Measurements from ENCODE around the gene HERPUD2.

DNA sequence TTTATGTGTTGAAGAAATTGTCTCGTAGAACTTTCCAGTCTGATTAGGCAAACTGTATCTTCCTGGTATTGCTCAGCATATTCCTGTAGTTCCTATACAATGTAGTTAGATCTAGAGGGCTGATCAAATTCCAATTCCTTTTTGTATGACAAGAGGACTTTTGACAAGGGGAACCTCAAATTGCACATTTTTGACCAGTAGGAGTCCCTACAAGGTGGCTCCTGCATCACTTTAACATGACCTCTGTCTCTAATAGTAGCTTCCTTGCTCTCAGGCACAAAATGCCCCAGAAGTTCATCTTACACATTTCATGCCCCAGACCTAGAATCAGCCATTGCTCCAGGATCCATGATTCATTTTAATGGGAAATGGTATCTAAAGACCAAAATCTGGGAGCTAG lies 18.7 kb downstream of the HERPUD2 start:
- TF ChIP-seq, protein P1, sequence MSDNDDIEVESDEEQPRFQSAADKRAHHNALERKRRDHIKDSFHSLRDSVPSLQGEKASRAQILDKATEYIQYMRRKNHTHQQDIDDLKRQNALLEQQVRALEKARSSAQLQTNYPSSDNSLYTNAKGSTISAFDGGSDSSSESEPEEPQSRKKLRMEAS (IDR thresholded peaks at IDR 0.05) = no peak
- no peak for TF ChIP-seq EP300 (IDR thresholded peaks at IDR 0.05; ENCODE audit: borderline replicate concordance)
- TF ChIP-seq TEAD4 (IDR thresholded peaks at IDR 0.05) = no peak
- TF ChIP-seq, protein P2, sequence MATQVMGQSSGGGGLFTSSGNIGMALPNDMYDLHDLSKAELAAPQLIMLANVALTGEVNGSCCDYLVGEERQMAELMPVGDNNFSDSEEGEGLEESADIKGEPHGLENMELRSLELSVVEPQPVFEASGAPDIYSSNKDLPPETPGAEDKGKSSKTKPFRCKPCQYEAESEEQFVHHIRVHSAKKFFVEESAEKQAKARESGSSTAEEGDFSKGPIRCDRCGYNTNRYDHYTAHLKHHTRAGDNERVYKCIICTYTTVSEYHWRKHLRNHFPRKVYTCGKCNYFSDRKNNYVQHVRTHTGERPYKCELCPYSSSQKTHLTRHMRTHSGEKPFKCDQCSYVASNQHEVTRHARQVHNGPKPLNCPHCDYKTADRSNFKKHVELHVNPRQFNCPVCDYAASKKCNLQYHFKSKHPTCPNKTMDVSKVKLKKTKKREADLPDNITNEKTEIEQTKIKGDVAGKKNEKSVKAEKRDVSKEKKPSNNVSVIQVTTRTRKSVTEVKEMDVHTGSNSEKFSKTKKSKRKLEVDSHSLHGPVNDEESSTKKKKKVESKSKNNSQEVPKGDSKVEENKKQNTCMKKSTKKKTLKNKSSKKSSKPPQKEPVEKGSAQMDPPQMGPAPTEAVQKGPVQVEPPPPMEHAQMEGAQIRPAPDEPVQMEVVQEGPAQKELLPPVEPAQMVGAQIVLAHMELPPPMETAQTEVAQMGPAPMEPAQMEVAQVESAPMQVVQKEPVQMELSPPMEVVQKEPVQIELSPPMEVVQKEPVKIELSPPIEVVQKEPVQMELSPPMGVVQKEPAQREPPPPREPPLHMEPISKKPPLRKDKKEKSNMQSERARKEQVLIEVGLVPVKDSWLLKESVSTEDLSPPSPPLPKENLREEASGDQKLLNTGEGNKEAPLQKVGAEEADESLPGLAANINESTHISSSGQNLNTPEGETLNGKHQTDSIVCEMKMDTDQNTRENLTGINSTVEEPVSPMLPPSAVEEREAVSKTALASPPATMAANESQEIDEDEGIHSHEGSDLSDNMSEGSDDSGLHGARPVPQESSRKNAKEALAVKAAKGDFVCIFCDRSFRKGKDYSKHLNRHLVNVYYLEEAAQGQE (IDR thresholded peaks at IDR 0.05; ENCODE audit: low read depth) = no peak
- TF ChIP-seq FOXM1 (IDR thresholded peaks at IDR 0.05; ENCODE audit: borderline replicate concordance, low read depth) = no peak
- no peak for TF ChIP-seq CREB1 (IDR thresholded peaks at IDR 0.05; ENCODE audit: low read depth)
- TF ChIP-seq RAD21 (IDR thresholded peaks at IDR 0.05; ENCODE audit: low read depth) = no peak
- no peak for TF ChIP-seq EGR1 (IDR thresholded peaks at IDR 0.05)
- TF ChIP-seq TAF1 (IDR thresholded peaks at IDR 0.05; ENCODE audit: low read depth) = no peak
- no peak for TF ChIP-seq YY1 (IDR thresholded peaks at IDR 0.05; ENCODE audit: low read depth)

Measured in Ishikawa (cell line).